ENCODE measurements around the gene SLC28A3. TPM values are rescaled to one million over a fixed set of nuclear protein-coding genes. Genes with fewer than 3 reads are reported as not detected.

The SLC28A3 gene
- total and polyA plus RNA-seq, 2 of the 8 experiments (the other 6 are each of a cell fraction or from before 2014, with no cell fraction given), result 0.02 TPM; not detected in 1

DNA sequence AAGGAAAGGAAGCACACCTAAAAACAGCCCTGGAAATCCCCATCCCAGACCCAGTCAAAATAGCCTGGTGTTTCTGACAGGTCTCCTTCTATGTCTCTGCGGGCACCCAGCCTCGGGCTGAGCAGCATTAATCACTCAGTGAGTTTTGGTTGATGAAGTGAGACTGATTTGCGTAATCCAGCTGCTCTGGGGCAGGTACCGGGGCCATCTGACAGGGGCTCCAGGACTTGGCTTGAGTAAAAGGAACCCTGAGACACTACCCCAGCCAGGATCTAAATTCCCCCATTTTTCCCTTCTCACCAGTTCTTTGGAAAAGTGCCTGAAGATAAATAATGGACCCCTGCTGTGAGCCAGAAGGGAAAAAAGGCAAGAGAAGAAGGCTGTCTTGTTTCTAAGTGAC, 596 bp downstream of the SLC28A3 start (continued):
- TF ChIP-seq TAF7 (optimal IDR thresholded peaks at IDR 0.05; ENCODE audit: borderline replicate concordance, low read depth, low read length), result no peak
- TF ChIP-seq, protein P1, sequence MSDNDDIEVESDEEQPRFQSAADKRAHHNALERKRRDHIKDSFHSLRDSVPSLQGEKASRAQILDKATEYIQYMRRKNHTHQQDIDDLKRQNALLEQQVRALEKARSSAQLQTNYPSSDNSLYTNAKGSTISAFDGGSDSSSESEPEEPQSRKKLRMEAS (IDR thresholded peaks at IDR 0.05), result no peak
